Breast epithelium (tissue), 4 donors: Measurements from ENCODE around the gene TEX264. TPM values are rescaled to one million over a fixed set of nuclear protein-coding genes. Genes with fewer than 3 reads are reported as not detected.

Experiments used
- DNase-seq, 2 donors: peaks; one replicate each; pipeline ENCODE4 v3.0.0-alpha.2; 2019; ENCODE audit warnings: low spot score in 2 of 2
- H3K27ac ChIP-seq, 2 donors: fragments of 200-600 bp; sonication (generic) in 1 of 2; one replicate each; pipeline ENCODE4 v1.5.1; 2016 to 2019; ENCODE audit warnings: mild to moderate bottlenecking in 1 of 2
- H3K27me3 ChIP-seq, 2 donors: fragments of 200-600 bp; sonication (generic) in 1 of 2; one replicate each; pipeline versions ENCODE4 v1.5.1 to v1.6.0; 2017 to 2019; ENCODE audit warnings: control low read depth in 1 of 2, mild to moderate bottlenecking in 1 of 2
- H3K36me3 ChIP-seq: fragments of 200-600 bp; one replicate; pipeline ENCODE4 v1.5.1; 2019
- H3K4me1 ChIP-seq, 2 donors: fragments of 200-600 bp; sonication (generic); one replicate each; pipeline ENCODE4 v1.5.1; 2016 to 2019; ENCODE audit warnings: control low read depth in 1 of 2
- H3K4me3 ChIP-seq, 3 donors: fragments of 200-600 bp; sonication (generic); 1 replicate in 2 of 3; 2 replicates in 1 of 3; pipeline ENCODE4 v1.5.1; 2016 to 2019; ENCODE audit warnings: mild to moderate bottlenecking in 3 of 3, moderate library complexity in 2 of 3
- H3K9me3 ChIP-seq, 2 donors: fragments of 200-600 bp; sonication (generic) in 1 of 2; one replicate each; pipeline ENCODE4 v1.5.1; 2016 to 2019; ENCODE audit warnings: control low read depth in 1 of 2
- POLR2A ChIP-seq: fragments of 450-650 bp; IDR thresholded peaks from one replicate; pipeline ENCODE4 v1.6.1; 2016; ENCODE audit warnings: antibody characterized with exemption, mild to moderate bottlenecking, moderate library complexity
- POLR2AphosphoS5 ChIP-seq, 3 donors: sonication (generic); formaldehyde crosslinking; IDR thresholded peaks; one replicate each; pipeline ENCODE4 v1.6.1; 2017; ENCODE audit warnings: antibody characterized with exemption in 3 of 3
- intact Hi-C: fragments of 100-400 bp; cut with DNase I; formaldehyde crosslinking; loops from one replicate; pipeline ENCODE4 v1.15.1; 2023; ENCODE audit warnings: low total_unique reads
- total RNA-seq, 3 donors: library from RNA; depleted of rRNA; stranded (reverse); fragments of >200 nt; gene quantifications; one replicate each; pipeline ENCODE4 v1.1.0, GENCODE V29; 2016
- TF ChIP-seq, protein P1 (sequence below), 3 donors: fragments of 450-650 bp; IDR thresholded peaks; one replicate each; pipeline ENCODE4 v1.5.1; 2016 to 2017; ENCODE audit warnings: antibody characterized with exemption in 3 of 3, mild to moderate bottlenecking in 3 of 3, moderate library complexity in 3 of 3

Gene TEX264
- total RNA-seq, 3 donors from 2014 or later: 55.7 to 94.3 (median 80.5) TPM

DNA sequence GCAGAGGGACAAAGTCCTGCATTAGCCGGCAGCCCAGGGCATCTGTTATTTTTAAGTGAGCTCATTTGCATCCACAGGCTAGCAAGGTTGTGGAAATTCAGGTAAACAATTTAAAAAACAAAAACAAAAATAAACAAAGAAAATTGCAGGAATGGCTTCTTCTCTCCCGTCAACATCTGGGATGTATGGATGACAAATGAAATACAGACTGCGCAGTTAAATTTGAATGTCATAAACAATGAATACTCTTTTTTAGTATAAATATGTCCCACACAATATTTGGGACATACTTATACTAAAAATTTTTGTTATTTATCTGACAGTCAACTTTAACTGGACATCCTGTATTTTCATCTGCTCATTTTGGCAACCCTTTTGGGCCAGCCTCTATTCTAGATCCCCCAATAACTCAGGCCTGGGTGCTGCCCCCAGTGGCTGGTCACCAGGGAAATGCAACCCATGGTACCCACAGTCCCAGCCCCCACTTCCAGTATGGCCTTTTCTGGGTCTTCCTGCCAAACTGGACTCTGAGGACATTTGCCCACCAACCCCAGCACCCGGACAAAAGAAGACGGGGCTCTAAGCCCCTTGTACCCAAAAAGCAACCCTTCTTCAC is 48.5 kb downstream of the TEX264 start:
- no peak for TF ChIP-seq POLR2A
- Histone ChIP-seq H3K36me3 (no peaks in the 10 kb centered on the region), H3K27me3 (no peaks in the 10 kb centered on the region), H3K9me3 (no peaks in the 10 kb centered on the region), H3K4me1 (no peaks in the 10 kb centered on the region), H3K27ac (no peak overlapping the region), H3K4me3 (no peak overlapping the region)
- DNase-seq: no peak
- intact Hi-C loops: no loop called here

DNA sequence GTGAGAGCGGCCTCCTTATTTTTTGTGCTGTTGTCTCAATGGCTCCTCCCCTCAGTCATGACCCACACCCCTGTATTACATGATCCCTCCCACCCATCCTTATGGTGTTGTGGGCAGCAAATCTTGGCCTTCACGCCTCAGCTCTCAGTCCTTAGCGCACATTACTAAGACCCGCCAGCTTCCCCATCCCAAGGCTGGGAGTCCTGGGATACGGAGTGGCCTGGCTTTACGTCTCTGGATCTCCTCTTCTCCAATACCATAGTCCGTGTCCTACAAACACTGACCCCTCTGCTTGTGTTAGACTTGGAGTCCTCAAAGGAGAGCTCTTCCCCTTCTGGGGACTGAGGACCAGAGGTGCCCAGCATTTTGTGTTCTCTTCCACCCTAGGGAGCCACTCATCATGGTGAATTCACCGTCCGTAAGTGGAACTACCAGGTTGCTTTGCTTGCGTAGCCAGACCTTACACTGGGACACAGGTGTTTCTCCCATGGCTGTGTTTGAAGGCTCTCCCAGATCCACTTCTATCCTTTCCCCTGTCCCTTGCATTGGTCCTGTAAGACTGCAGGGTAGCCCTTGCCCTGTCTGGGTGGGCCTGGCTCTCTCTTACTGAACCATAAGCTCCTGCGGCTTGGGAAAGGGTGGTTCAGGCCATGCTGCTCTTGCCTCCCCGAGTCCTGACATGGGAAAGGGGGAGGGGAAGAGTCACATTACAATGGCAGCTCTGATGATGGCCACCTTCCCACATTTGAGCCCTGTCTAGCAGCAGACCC is 49.4 kb downstream of the TEX264 start:
- H3K9me3 ChIP-seq: no peaks in the 10 kb centered on the region
- H3K27ac ChIP-seq: no peak overlapping the region
- DNase-seq: no peak
- intact Hi-C loops: no loop called here
- no peak overlapping the region for H3K4me3 ChIP-seq
- no peaks in the 10 kb centered on the region for H3K4me1 ChIP-seq
- TF ChIP-seq, protein P1, sequence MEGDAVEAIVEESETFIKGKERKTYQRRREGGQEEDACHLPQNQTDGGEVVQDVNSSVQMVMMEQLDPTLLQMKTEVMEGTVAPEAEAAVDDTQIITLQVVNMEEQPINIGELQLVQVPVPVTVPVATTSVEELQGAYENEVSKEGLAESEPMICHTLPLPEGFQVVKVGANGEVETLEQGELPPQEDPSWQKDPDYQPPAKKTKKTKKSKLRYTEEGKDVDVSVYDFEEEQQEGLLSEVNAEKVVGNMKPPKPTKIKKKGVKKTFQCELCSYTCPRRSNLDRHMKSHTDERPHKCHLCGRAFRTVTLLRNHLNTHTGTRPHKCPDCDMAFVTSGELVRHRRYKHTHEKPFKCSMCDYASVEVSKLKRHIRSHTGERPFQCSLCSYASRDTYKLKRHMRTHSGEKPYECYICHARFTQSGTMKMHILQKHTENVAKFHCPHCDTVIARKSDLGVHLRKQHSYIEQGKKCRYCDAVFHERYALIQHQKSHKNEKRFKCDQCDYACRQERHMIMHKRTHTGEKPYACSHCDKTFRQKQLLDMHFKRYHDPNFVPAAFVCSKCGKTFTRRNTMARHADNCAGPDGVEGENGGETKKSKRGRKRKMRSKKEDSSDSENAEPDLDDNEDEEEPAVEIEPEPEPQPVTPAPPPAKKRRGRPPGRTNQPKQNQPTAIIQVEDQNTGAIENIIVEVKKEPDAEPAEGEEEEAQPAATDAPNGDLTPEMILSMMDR (IDR thresholded peaks at IDR 0.05): no peak
- no peak for TF ChIP-seq POLR2A
- no peak for TF ChIP-seq POLR2AphosphoS5 (IDR thresholded peaks at IDR 0.05)
- H3K36me3 ChIP-seq: no peaks in the 10 kb centered on the region
- H3K27me3 ChIP-seq: no peaks in the 10 kb centered on the region

DNA sequence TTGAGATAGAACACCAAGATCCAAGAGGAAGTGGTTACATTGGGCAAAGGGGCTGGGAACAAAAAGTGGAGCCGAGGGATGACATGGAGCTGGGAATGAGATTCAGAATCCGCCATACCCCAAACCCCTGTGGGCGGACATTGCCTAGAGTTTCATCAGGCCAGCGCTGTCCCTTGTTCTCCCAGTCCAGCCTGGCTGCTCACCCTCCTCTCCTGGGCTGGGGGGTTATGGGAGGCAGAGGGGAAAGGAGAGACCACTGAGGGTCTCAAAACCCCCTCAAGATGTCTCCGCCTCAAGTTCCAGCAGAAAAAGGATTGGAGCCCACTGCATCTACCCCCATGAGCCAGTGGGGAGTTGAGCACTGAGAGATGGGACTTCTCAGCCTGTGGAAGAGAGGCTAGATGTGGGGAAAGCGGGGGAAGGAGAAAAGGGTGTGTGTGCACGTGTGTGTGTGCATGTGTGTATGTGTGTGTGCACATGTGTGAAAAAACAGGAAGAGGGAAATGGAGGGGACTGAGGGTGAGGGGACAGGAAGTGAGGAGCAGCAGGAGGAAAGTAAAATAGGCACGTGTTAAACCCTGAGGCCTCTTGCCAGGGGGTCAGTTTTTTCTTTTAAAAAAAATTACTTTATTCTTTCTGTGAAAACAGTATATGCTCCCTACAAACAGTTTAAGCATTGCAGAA is 50.2 kb downstream of the TEX264 start:
- TF ChIP-seq POLR2A: no peak
- TF ChIP-seq, protein P1 (IDR thresholded peaks at IDR 0.05): no peak
- TF ChIP-seq POLR2AphosphoS5 (IDR thresholded peaks at IDR 0.05): no peak
- no peak for DNase-seq
- Histone ChIP-seq H3K4me3 (no peak overlapping the region), H3K27ac (no peak overlapping the region), H3K9me3 (no peaks in the 10 kb centered on the region), H3K27me3 (no peaks in the 10 kb centered on the region), H3K4me1 (no peaks in the 10 kb centered on the region), H3K36me3 (no peaks in the 10 kb centered on the region)
- intact Hi-C loops: no loop called here

DNA sequence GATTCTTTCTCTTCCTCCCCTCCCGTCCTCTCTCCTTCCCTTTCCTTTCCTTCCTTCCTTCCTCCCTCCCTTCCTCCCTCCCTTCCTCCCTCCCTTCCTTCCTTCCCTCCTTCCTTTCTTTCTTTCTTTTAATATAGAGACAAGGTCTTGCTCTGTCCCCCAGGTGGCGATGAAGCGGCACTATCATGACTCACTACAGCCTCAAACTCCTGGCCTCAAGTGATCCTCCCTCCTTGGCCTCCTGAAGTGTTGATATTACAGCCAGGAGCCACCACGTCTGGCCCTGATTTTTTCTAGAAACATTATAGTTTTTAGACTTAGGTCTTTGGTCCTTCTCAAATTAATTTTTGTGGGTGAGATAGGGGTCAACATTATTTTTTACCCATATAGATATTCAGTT is 51.3 kb downstream of the TEX264 start:
- no peaks in the 10 kb centered on the region for H3K9me3 ChIP-seq
- H3K4me3 ChIP-seq: no peak overlapping the region
- H3K27me3 ChIP-seq: no peaks in the 10 kb centered on the region
- no peak for DNase-seq
- no peaks in the 10 kb centered on the region for H3K4me1 ChIP-seq
- H3K27ac ChIP-seq: no peak overlapping the region
- TF ChIP-seq POLR2A: no peak
- TF ChIP-seq POLR2AphosphoS5 (IDR thresholded peaks at IDR 0.05): no peak
- TF ChIP-seq, protein P1 (IDR thresholded peaks at IDR 0.05): no peak
- intact Hi-C loops: no loop called here
- no peaks in the 10 kb centered on the region for H3K36me3 ChIP-seq

DNA sequence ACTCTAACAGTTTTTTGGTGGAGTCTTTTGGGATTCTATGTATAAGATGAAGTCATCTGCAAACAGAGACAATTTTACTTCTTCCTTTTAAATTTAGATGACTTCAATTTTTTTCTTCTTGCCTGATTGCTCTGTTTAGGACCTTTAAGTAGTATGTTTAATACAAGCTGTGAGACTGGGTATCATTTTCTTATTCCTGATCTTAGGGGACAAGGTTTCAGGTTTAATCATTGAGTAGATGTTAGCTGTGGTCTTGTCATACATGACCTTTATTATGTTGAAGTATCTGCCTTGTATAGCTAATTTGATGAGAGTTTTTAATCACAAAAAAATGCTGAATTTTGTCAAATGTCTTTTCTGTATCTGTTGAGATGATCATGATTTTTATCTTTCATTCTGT is 56.4 kb downstream of the TEX264 start:
- no peaks in the 10 kb centered on the region for H3K36me3 ChIP-seq
- no peaks in the 10 kb centered on the region for H3K9me3 ChIP-seq
- no peak overlapping the region for H3K4me3 ChIP-seq
- H3K27me3 ChIP-seq: no peaks in the 10 kb centered on the region
- DNase-seq: no peak
- TF ChIP-seq POLR2AphosphoS5 (IDR thresholded peaks at IDR 0.05): no peak
- TF ChIP-seq POLR2A: no peak
- TF ChIP-seq, protein P1 (IDR thresholded peaks at IDR 0.05): no peak
- H3K27ac ChIP-seq: no peak overlapping the region
- H3K4me1 ChIP-seq: no peaks in the 10 kb centered on the region
- intact Hi-C loops: no loop called here
